SK-N-MC (cell line): ENCODE data around the gene AMBRA1.

Source experiments
- DNase-seq: peaks from one replicate; pipeline ENCODE4 v3.0.0-alpha.2; 2011; ENCODE audit warnings: low read depth, low spot score
- H3K27ac ChIP-seq: fragments of 200-600 bp; sonication (generic); 2 replicates; pipeline ENCODE4 v1.5.1; 2016; ENCODE audit warnings: mixed run types
- H3K36me3 ChIP-seq: fragments of 200-600 bp; sonication (generic); 2 replicates; pipeline ENCODE4 v1.6.1; 2017; ENCODE audit warnings: antibody characterized with exemption, low read length, mixed read lengths; ENCODE audit not compliant: insufficient read depth
- H3K4me3 ChIP-seq: fragments of 200-600 bp; sonication (generic); 2 replicates; pipeline ENCODE4 v1.5.1; 2016
- H3K9ac ChIP-seq: fragments of 200-600 bp; sonication (generic); 2 replicates; pipeline ENCODE4 v1.8.0; 2017; ENCODE audit warnings: mixed run types, mixed read lengths; ENCODE audit not compliant: insufficient read length
- H3K9me3 ChIP-seq: fragments of 200-600 bp; sonication (generic); 2 replicates; pipeline ENCODE4 v1.6.1; 2017; ENCODE audit warnings: low read depth, mild to moderate bottlenecking, antibody characterized with exemption, low read length, moderate library complexity, mixed read lengths
- EZH2 ChIP-seq: fragments of 200-600 bp; sonication (generic); IDR thresholded peaks from one replicate; pipeline ENCODE4 v1.6.1; 2017; ENCODE audit warnings: antibody characterized with exemption
- FOXP2 ChIP-seq: optimal IDR thresholded peaks from 2 replicates; pipeline ENCODE3; 2011; ENCODE audit warnings: mild to moderate bottlenecking, moderate library complexity; ENCODE audit not compliant: insufficient read depth; ENCODE audit errors: extremely low read length, control extremely low read depth
- POLR2AphosphoS5 ChIP-seq: IDR thresholded peaks from 2 replicates; pipeline ENCODE4 v1.6.1; 2012; ENCODE audit warnings: mild to moderate bottlenecking, low read depth, low read length, borderline replicate concordance

Gene AMBRA1

DNA sequence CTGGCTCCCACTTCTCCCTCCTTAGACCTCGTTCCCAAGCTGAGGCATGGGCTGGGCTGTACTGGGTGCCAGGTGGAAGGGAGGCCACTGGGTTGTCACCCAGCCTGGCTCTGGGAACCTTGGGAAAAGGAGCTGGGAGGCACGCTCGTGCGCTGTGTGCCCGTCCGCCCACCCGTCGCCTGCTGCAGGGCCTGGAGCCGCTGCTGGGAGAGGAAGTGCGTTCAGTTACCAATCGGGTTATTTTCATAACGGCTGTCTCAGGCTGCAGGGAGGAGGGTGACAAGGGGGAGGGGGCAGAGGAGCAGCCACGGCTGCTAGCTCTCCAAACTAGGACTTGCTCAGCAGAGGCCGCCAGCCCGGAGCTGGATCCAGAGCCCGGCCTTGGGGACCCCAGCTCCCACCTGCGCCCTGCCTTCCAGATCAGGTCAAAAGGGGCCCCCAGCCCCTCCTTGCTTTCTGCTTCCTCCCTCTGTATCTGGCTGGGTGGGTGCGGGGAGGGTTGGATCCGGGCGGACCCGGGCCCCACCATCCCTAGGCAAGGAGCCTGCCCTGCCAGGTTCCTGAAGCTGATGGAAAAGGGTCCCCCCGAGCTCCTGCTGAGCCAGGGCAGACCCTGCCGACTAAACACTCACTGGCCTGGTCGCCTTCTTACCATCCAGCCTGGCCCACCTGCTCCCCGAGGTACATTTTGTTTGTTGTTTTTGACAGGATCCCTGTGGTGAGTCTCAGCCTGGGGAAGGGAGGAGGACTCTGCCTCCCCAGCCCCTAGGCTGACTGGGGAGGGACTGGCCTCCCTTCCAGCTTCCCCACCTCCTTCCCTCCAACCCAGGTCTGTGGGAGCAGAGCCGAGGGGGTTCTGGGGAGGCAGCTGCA lies 232.3 kb downstream of the AMBRA1 start:
- H3K9ac ChIP-seq, result peak overlapping the region; percentile 60
- H3K9me3 ChIP-seq, result no peaks in the 10 kb centered on the region
- peak overlapping the region; percentile 44 for H3K4me3 ChIP-seq
- H3K36me3 ChIP-seq, result no peaks in the 10 kb centered on the region; the same call in 1 of the 2 replicates
- DNase-seq, result no peak
- H3K27ac ChIP-seq, result peak overlapping the region; percentile 65
- TF ChIP-seq EZH2, result no peak
- TF ChIP-seq POLR2AphosphoS5, result no peak
- no peak for TF ChIP-seq FOXP2

DNA sequence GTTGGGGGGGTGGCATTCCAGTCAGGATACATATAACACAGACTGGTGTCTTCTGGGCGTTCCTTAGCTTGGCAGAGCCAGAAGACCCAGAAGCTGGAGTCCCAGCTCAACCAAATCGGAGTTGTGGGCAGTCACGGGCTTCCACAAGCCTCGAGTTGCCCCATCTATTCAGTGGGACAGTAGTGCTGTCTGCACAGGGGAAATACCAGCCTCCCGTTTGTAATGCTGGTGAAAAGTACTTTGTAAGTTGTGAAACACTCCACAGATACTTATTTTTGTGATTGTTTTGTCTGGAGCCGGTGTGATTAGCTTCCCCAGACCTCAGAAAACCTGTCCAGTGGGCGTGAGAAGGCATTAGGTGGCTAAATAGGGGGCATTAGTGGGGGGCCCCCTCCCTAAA lies 232.9 kb downstream of the AMBRA1 start:
- Histone ChIP-seq H3K4me3 (peak overlapping the region; percentile 44), H3K9ac (peak overlapping the region; percentile 60), H3K27ac (peak overlapping the region; percentile 65), H3K9me3 (no peaks in the 10 kb centered on the region), H3K36me3 (no peaks in the 10 kb centered on the region; the same call in 1 of the 2 replicates)
- no peak for DNase-seq
- no peak for TF ChIP-seq EZH2
- TF ChIP-seq FOXP2, result no peak
- no peak for TF ChIP-seq POLR2AphosphoS5

DNA sequence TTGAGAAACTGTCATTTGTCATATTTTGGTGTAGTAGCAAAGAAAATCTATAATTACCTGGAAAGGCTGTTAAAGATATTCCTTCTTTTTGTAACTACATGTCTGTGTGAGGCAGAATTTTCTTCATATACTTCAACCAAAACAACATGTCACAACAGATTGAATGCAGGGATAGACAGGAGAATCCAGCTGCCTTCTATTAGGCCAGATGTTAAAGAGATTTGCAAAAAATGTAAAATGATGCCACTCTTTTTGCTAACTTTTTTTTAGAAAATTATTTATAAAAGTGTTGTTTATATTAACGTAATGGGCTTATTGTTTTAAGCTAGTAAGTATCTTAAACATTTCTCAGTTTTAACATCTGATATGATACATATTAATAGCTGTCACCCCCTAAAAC lies 233.9 kb downstream of the AMBRA1 start:
- H3K9me3 ChIP-seq, result no peaks in the 10 kb centered on the region
- no peaks in the 10 kb centered on the region; the same call in 1 of the 2 replicates for H3K36me3 ChIP-seq
- H3K9ac ChIP-seq, result no peak overlapping the region
- peak overlapping the region; percentile 77; the same call in 1 of the 2 replicates for H3K27ac ChIP-seq
- no peak for DNase-seq
- TF ChIP-seq FOXP2 (no peak), POLR2AphosphoS5 (no peak), EZH2 (no peak)
- H3K4me3 ChIP-seq, result no peak overlapping the region

DNA sequence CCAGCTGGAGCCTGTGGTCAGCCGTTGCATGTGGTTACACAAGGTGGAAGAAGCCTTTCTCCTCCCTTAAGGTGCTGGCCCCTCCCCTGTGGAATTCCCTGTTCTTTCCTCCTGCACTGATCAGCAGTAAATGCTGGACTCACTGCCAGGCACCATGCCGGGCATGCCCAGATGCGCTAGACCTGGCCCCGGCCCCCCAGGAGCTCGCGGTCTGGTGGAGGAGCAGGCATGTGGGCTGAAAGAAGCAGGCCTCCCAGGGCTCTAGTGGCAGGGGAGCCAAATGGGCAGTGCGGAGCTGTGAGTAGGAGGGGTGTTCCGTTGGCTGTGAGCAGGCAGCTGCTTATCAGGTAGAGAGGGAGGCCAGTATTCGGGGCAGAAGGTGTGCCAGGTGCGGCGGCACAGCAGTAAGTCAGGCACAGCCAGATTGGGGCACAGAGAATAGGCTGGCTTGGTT lies 236.3 kb downstream of the AMBRA1 start:
- DNase-seq, result no peak
- Histone ChIP-seq H3K9me3 (no peaks in the 10 kb centered on the region), H3K4me3 (no peak overlapping the region), H3K36me3 (no peaks in the 10 kb centered on the region; the same call in 1 of the 2 replicates), H3K9ac (no peak overlapping the region), H3K27ac (no peak overlapping the region)
- TF ChIP-seq FOXP2 (no peak), POLR2AphosphoS5 (no peak), EZH2 (no peak)

DNA sequence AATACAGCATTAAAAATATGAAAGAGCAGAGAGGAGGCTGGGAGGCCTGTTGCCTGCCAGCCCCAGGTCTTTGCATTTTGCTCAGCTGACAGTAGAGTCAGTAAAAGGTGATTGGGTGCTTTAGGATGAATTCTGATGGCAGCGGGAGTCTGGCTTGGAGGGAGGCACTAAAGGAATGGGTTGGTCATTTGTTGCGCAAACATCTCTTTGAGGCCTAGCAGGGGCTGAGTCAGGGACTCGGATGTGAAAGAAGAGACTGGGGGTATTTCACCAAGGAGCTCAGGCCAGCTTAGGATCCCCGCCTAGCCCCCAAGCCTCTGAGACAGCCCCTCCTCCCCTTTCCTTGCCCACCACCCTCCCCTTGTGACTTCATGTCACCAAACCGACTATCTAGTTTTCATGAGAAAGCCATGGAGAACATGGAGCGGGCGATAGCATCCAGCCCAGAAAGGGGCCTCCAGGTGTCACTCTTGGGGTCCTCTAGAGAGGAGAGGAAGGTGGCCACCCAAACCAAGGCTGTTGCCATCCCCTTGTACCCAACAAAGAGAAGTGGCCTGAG lies 236.8 kb downstream of the AMBRA1 start:
- no peak for DNase-seq
- Histone ChIP-seq H3K9ac (no peak overlapping the region), H3K27ac (peak overlapping the region; percentile 31; the same call in 1 of the 2 replicates), H3K9me3 (no peaks in the 10 kb centered on the region), H3K36me3 (no peaks in the 10 kb centered on the region), H3K4me3 (no peak overlapping the region)
- no peak for TF ChIP-seq EZH2
- TF ChIP-seq FOXP2, result no peak
- TF ChIP-seq POLR2AphosphoS5, result no peak

DNA sequence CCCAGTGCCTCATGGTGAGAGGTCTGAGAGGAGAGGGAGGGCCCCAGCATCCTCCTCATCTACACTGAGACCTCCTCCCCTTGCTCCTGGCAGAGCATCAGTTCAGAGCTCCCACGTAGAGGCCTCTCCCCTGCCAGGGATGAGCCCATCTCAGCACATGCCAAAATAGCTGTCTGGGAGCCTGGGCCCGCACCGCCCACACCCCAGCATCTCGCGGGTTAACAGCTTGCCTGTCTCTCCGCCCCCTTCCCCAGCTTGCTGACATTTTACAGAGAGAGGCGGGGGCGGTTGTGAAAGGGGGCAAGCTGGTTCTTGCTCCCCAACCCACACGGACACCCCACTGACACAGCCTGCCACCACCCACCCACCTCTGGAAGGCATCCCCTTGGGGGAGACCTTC lies 240.1 kb downstream of the AMBRA1 start:
- no peak overlapping the region for H3K9ac ChIP-seq
- DNase-seq, result no peak
- no peaks in the 10 kb centered on the region for H3K9me3 ChIP-seq
- H3K36me3 ChIP-seq, result no peaks in the 10 kb centered on the region
- no peak overlapping the region for H3K27ac ChIP-seq
- TF ChIP-seq FOXP2 (no peak), POLR2AphosphoS5 (no peak), EZH2 (no peak)
- H3K4me3 ChIP-seq, result no peak overlapping the region

DNA sequence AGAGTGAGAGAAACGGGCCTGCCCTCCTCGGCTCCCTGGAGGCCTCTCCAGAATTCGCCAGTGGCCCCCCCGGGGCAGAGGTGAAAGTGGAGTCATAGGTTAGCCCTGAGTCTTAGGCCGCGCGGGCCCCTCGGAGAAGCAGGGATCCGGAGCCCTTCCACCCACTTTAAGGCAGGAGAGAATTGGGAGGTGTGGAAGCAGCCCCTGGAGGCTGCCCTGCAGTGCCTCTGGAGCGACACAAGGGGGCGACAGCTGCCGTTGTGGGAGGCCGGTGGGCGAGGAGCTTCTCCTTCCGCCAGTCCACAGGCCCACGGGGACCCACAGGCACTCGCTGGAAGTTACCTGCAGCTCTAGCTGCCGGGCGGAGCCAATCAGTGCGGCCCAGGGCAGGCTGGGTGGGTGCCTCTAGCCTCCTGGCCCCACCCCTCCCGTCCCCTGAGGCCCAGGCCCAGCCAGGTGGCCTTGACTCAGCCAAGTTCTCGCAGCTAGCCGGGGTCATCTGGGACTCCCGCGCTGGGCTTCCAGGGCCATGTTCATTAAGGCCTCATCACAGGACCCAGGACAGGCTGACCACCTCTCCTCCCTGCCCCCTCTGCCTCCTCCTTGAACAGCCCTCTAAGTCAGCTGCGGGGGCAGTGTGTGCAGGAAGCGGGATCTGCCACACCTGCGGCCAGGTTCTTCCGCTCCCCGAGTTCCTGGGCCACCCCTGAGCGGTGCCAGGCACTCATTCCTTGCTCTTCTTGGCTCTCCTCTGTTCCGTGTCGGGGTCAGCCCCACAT lies 241.6 kb downstream of the AMBRA1 start:
- no peaks in the 10 kb centered on the region for H3K36me3 ChIP-seq
- TF ChIP-seq EZH2 (no peak), POLR2AphosphoS5 (no peak), FOXP2 (no peak)
- H3K9me3 ChIP-seq, result no peaks in the 10 kb centered on the region
- H3K4me3 ChIP-seq, result no peak overlapping the region
- DNase-seq, result no peak
- peak overlapping the region; percentile 13; the same call in 1 of the 2 replicates for H3K27ac ChIP-seq
- H3K9ac ChIP-seq, result no peak overlapping the region

DNA sequence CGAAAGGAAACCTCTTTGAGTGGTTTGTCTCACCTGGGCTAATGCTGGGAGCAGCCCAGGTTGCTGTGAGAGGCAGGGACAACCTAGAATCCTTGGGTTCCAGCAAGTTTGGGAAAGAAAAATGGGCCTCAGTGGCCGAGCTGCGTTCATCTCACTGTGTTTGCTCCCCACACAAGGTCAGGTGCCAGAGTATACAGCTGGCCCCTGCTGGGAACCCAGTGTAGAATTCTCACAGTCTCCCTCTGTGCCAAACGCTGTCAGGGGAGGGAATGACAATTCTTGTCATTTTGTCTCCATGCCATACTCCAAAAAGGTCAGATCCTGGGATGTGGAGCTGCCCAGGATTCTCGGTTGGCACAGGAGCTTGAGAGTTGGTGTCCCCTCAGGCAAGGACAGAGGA lies 242.2 kb downstream of the AMBRA1 start:
- no peak overlapping the region for H3K4me3 ChIP-seq
- H3K9me3 ChIP-seq, result no peaks in the 10 kb centered on the region
- H3K9ac ChIP-seq, result no peak overlapping the region
- no peak overlapping the region for H3K27ac ChIP-seq
- TF ChIP-seq FOXP2 (no peak), POLR2AphosphoS5 (no peak)
- no peak for DNase-seq
- H3K36me3 ChIP-seq, result no peaks in the 10 kb centered on the region

DNA sequence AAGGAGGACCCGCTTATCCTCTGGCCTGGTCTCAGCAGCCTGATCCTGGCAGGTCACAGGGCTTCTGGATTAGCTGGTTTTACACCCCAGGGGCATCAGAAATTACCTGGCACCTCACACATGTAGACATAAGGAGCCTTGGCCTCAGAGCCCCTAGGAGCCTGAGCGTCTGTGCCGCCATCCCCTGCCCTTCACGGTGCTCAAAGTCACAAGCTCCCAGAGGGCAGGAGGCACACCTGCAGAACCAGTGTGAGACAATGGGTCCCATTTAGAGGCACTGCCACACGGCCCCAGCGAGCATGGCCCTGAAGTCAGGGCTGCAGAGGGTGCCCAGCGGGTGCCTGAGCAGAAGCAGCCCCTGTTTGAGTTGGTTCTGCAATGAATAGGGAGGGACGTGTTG lies 242.7 kb downstream of the AMBRA1 start:
- Histone ChIP-seq H3K36me3 (no peaks in the 10 kb centered on the region), H3K4me3 (no peak overlapping the region), H3K27ac (no peak overlapping the region), H3K9ac (no peak overlapping the region), H3K9me3 (no peaks in the 10 kb centered on the region)
- no peak for DNase-seq
- no peak for TF ChIP-seq FOXP2
- no peak for TF ChIP-seq EZH2
- TF ChIP-seq POLR2AphosphoS5, result no peak
